HL-60 (cell line): ENCODE measurements around the gene TSPEAR.

Experiments used
- DNase-seq, 2 experiments: peaks; one replicate each; pipeline ENCODE4 v3.0.0-alpha.2; 2010 to 2020; ENCODE audit warnings: low read depth in 1 of 2, low spot score in 1 of 2
- H3K27ac ChIP-seq: fragments of 250-450 bp; sonication (Bioruptor Pico); replicated peaks from 2 replicates; pipeline ENCODE4 v1.5.1; 2020; ENCODE audit warnings: mild to moderate bottlenecking, moderate library complexity
- H3K27me3 ChIP-seq: fragments of 250-450 bp; sonication (Bioruptor Pico); 2 replicates; pipeline ENCODE4 v1.5.1; 2021; ENCODE audit warnings: mild to moderate bottlenecking, moderate library complexity; ENCODE audit not compliant: insufficient read depth, poor library complexity, severe bottlenecking
- H3K4me3 ChIP-seq: replicated peaks from 2 replicates; pipeline ENCODE4 v1.5.1; 2011; ENCODE audit warnings: mild to moderate bottlenecking, control low read depth, low read length; ENCODE audit not compliant: insufficient read depth
- GABPA ChIP-seq: IDR thresholded peaks from 2 replicates; pipeline ENCODE4 v1.6.1; 2012; ENCODE audit warnings: low read depth
- POLR2AphosphoS5 ChIP-seq: IDR thresholded peaks from 2 replicates; pipeline ENCODE4 v1.6.1; 2012; ENCODE audit warnings: low read depth
- SPI1 ChIP-seq: IDR thresholded peaks from 2 replicates; pipeline ENCODE4 v1.6.1; 2012; ENCODE audit warnings: low read depth, mild to moderate bottlenecking, borderline replicate concordance
- TF ChIP-seq, protein P1 (sequence below): IDR thresholded peaks from one replicate; pipeline ENCODE4 v1.5.1; 2011; ENCODE audit warnings: low read length, control low read depth, inconsistent platforms; ENCODE audit not compliant: insufficient read depth
- TF ChIP-seq, protein P2 (sequence below): IDR thresholded peaks from 2 replicates; pipeline ENCODE4 v1.6.1; 2012; ENCODE audit warnings: low read depth; ENCODE audit not compliant: insufficient replicate concordance

Gene TSPEAR

DNA sequence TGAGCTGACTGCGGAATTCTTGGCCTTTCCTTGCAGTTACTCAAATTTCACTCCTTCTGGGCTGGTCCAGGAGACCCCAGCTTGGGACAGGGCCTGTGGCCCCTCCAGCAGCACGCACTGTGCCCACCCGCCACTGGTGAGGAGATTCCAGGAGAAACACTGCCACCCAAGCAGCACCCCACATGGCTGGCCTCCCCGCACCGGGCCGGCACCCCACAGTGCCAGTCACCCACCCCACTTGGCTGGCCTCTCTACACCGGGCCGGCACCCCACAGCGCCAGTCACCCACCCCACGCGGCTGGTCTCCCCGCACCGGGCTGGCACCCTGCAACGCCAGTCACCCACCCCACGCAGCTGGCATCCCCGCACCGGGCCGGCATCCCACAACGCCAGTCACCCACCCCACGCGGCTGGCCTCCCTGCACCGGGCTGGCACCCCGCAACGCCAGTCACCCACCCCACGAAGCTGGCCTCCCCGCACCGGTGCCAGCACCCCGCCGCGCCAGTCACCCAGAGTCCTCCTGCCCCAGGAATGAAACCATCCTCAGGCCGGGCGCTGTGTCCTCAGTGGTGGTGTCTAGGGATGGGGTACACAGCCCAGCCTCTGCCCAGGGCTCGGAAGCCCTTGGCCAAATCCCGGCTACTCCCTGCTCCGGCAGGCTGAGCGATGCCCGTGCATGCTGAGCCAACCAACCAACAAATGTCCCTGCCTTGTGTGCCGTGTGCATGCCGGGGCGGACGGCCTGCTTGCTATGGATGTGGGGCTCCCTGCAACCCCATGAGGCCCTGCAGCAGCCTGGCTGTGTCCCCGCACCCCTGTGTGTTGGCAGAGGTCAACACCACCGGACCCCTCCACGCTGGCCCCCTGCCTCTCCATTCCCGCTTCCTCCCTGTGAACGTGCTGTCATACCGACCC, 38.6 kb upstream of the TSPEAR start:
- Histone ChIP-seq H3K27ac (no peak overlapping the region), H3K27me3 (no peaks in the 10 kb centered on the region), H3K4me3 (no peak overlapping the region)
- DNase-seq = no peak
- TF ChIP-seq, protein P1, sequence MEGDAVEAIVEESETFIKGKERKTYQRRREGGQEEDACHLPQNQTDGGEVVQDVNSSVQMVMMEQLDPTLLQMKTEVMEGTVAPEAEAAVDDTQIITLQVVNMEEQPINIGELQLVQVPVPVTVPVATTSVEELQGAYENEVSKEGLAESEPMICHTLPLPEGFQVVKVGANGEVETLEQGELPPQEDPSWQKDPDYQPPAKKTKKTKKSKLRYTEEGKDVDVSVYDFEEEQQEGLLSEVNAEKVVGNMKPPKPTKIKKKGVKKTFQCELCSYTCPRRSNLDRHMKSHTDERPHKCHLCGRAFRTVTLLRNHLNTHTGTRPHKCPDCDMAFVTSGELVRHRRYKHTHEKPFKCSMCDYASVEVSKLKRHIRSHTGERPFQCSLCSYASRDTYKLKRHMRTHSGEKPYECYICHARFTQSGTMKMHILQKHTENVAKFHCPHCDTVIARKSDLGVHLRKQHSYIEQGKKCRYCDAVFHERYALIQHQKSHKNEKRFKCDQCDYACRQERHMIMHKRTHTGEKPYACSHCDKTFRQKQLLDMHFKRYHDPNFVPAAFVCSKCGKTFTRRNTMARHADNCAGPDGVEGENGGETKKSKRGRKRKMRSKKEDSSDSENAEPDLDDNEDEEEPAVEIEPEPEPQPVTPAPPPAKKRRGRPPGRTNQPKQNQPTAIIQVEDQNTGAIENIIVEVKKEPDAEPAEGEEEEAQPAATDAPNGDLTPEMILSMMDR = no peak
- TF ChIP-seq SPI1 (no peak), GABPA (no peak), POLR2AphosphoS5 (no peak)
- TF ChIP-seq, protein P2, sequence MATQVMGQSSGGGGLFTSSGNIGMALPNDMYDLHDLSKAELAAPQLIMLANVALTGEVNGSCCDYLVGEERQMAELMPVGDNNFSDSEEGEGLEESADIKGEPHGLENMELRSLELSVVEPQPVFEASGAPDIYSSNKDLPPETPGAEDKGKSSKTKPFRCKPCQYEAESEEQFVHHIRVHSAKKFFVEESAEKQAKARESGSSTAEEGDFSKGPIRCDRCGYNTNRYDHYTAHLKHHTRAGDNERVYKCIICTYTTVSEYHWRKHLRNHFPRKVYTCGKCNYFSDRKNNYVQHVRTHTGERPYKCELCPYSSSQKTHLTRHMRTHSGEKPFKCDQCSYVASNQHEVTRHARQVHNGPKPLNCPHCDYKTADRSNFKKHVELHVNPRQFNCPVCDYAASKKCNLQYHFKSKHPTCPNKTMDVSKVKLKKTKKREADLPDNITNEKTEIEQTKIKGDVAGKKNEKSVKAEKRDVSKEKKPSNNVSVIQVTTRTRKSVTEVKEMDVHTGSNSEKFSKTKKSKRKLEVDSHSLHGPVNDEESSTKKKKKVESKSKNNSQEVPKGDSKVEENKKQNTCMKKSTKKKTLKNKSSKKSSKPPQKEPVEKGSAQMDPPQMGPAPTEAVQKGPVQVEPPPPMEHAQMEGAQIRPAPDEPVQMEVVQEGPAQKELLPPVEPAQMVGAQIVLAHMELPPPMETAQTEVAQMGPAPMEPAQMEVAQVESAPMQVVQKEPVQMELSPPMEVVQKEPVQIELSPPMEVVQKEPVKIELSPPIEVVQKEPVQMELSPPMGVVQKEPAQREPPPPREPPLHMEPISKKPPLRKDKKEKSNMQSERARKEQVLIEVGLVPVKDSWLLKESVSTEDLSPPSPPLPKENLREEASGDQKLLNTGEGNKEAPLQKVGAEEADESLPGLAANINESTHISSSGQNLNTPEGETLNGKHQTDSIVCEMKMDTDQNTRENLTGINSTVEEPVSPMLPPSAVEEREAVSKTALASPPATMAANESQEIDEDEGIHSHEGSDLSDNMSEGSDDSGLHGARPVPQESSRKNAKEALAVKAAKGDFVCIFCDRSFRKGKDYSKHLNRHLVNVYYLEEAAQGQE = no peak

DNA sequence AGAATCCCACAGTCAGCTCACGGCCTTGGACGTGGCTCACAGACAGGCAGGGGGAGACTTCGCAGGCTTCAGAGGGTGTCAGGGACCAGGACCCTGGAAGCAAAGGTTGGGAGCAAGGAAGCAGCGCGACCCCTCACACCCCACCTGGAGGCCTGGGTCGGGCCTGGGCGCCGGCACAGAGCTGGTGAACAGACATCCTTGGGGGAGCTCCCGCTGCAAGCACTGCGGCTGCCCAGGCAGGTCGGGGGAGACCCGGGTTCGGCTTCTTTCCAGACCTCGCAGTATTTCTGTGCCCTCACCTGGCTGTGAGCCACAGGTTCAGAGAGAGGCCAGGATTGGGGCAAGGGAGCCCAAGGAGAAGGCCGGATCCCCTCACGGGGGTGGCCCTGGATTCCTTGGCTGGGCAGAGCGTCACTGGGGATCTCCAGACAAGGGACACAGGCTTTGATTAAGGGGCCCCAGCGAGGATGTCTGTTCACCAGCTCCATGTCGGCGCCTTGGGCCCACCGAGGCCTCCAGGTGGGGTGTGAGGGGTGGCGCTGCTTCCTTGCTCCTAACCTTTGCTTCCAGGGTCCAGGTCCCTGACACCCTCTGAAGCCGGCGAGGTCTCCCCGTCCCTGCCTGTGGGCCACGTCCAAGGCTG, 37.9 kb upstream of the TSPEAR start:
- no peak for DNase-seq
- Histone ChIP-seq H3K4me3 (no peak overlapping the region), H3K27ac (no peak overlapping the region), H3K27me3 (no peaks in the 10 kb centered on the region)
- TF ChIP-seq, protein P2 = no peak
- TF ChIP-seq GABPA = no peak
- TF ChIP-seq POLR2AphosphoS5 = no peak

DNA sequence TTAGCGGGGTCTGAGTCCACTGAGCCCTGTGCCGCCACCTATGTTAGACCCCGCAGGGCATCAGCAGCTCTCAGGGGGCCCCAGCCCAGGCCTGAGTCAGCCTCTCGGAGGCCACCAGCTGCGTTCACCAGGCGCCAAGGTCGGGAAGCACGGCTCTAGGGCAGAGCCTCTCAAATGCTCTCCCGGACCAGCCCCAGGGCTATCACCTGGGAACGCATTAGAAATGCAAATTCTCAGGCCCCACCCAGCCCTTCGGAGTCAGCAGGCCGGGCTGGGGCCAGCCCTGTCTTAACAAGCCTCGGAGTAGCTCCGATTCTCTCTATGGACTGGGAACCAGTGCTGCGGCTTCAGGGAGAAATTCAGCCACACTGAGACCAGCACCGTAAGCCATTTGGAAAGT, 37.2 kb upstream of the TSPEAR start:
- Histone ChIP-seq H3K27me3 (no peaks in the 10 kb centered on the region), H3K4me3 (no peak overlapping the region)
- DNase-seq = no peak

More for the DNA sequence above, 37.2 kb upstream of the TSPEAR start:
- TF ChIP-seq, protein P2 = no peak
- no peak for TF ChIP-seq SPI1
- TF ChIP-seq, protein P1 = no peak
- TF ChIP-seq GABPA = no peak
- no peak for TF ChIP-seq POLR2AphosphoS5
- H3K27ac ChIP-seq = no peak overlapping the region
